Bronchial epithelial cell (primary cell): ENCODE data around the gene TP53AIP1. TPM values are rescaled to one million over a fixed set of nuclear protein-coding genes. Genes with fewer than 3 reads are reported as not detected.
A peak's percentile ranks its signal among the peaks of the same experiment; 100 is the strongest.

Experiments used
- DNase-seq: peaks from one replicate; pipeline ENCODE4 v3.0.0-alpha.2; 2010; ENCODE audit warnings: low read depth
- FAIRE-seq: peaks from 2 replicates; lab custom pipeline; 2011; peaks lifted over from hg19 to GRCh38; lab: Jason Lieb, UNC
- H3K27me3 ChIP-seq: 2 replicates; pipeline ENCODE4 v1.5.1; 2011; ENCODE audit warnings: low read length; ENCODE audit not compliant: control insufficient read depth, insufficient read depth
- H3K36me3 ChIP-seq: 2 replicates; pipeline ENCODE4 v1.5.1; 2011; ENCODE audit warnings: low read length; ENCODE audit not compliant: control insufficient read depth, insufficient read depth
- H3K4me3 ChIP-seq: 2 replicates; pipeline ENCODE4 v1.5.1; 2011; ENCODE audit warnings: mild to moderate bottlenecking, low read depth, low read length, control low read depth
- CTCF ChIP-seq: IDR thresholded peaks from 2 replicates; pipeline ENCODE4 v1.5.1; 2011; ENCODE audit warnings: mild to moderate bottlenecking, moderate library complexity, low read length, control low read depth, inconsistent platforms; ENCODE audit not compliant: insufficient read depth, severe bottlenecking
- total RNA-seq: library from RNA; depleted of rRNA; stranded (reverse); fragments of >200 nt; gene quantifications from 2 replicates; pipeline ENCODE4 v1.2.1, GENCODE V29; 2014

TP53AIP1 gene
- total RNA-seq, 1 donor from 2014 or later = 1.3 TPM

GRCh38 chr11:128919216-128919615 is 23.5 kb downstream of the TP53AIP1 start:
- FAIRE-seq (no peak), DNase-seq (no peak)
- no peaks in the 10 kb centered on the region for H3K36me3 ChIP-seq
- H3K4me3 ChIP-seq = no peak overlapping the region
- TF ChIP-seq CTCF = no peak
- H3K27me3 ChIP-seq = no peaks in the 10 kb centered on the region

- Histone ChIP-seq H3K36me3 (no peaks in the 10 kb centered on the region), H3K4me3 (no peak overlapping the region), H3K27me3 (no peaks in the 10 kb centered on the region)
- TF ChIP-seq CTCF = no peak
- FAIRE-seq (peak; percentile 47), DNase-seq (no peak)
Measured at GRCh38 chr11:128917144-128917724, 25.4 kb downstream of the TP53AIP1 start.

GRCh38 chr11:128916681-128917080 is 26.0 kb downstream of the TP53AIP1 start:
- peak; percentile 76 for FAIRE-seq

GRCh38 chr11:128916037-128916572 is 26.6 kb downstream of the TP53AIP1 start:
- FAIRE-seq (no peak), DNase-seq (no peak)
- no peak for TF ChIP-seq CTCF
- no peaks in the 10 kb centered on the region for H3K27me3 ChIP-seq
- no peak overlapping the region for H3K4me3 ChIP-seq
- peaks cover 2% of the 10 kb centered on the region for H3K36me3 ChIP-seq

More at GRCh38 chr11:128916681-128917080, 26.0 kb downstream of the TP53AIP1 start:
- no peaks in the 10 kb centered on the region for H3K27me3 ChIP-seq
- peaks cover 2% of the 10 kb centered on the region for H3K36me3 ChIP-seq
- no peak for TF ChIP-seq CTCF
- no peak for DNase-seq
- no peak overlapping the region for H3K4me3 ChIP-seq

GRCh38 chr11:128915149-128915521 is 27.5 kb downstream of the TP53AIP1 start:
- no peak for FAIRE-seq
- peaks cover 2% of the 10 kb centered on the region for H3K36me3 ChIP-seq
- no peaks in the 10 kb centered on the region for H3K27me3 ChIP-seq
- no peak overlapping the region for H3K4me3 ChIP-seq
- no peak for DNase-seq
- no peak for TF ChIP-seq CTCF
